PC-3 (cell line): ENCODE data around the gene NR1I3. TPM values are rescaled to one million over a fixed set of nuclear protein-coding genes. Genes with fewer than 3 reads are reported as not detected.
A peak's percentile ranks its signal among the peaks of the same experiment; 100 is the strongest.

Experiments
- ATAC-seq: fragments of 200-7000 bp; cut with Tn5 transposase; 2 replicates; pipeline ENCODE4 v1.9.1; 2020; ENCODE audit warnings: mild to moderate bottlenecking, moderate library complexity
- BruUV-seq: library from RNA; stranded (reverse); fragments of 400-500 nt; replicated peaks from 2 replicates; lab custom pipeline; 2021; lab: Mats Ljungman, UMichigan
- CTCF ChIA-PET: fragments of 300-600 bp; sonication (Branson Sonifier 250); formaldehyde crosslinking; loops from one replicate; lab custom pipeline; 2022; ENCODE audit warnings: antibody characterized with exemption; lab: Charles Lee
- POLR2A ChIA-PET: fragments of 300-600 bp; sonication (Branson Sonifier 250); formaldehyde crosslinking; loops from one replicate; lab custom pipeline; 2022; ENCODE audit warnings: antibody characterized with exemption; ENCODE audit not compliant: unreplicated experiment; lab: Charles Lee
- DNase-seq: peaks from one replicate; pipeline ENCODE4 v3.0.0-alpha.2; 2015
- H2AFZ ChIP-seq: fragments of 300-600 bp; sonication (generic); 2 replicates; pipeline ENCODE4 v1.6.0; 2016; ENCODE audit warnings: antibody characterized with exemption, low read length
- H3F3A ChIP-seq: fragments of 300-600 bp; sonication (generic); one replicate; pipeline ENCODE4 v1.6.0; 2017; ENCODE audit warnings: antibody characterized with exemption, low read length, control low read depth, mild to moderate bottlenecking; ENCODE audit not compliant: unreplicated experiment
- H3K27ac ChIP-seq: fragments of 300-600 bp; sonication (generic); 2 replicates; pipeline ENCODE4 v1.5.1; 2016; ENCODE audit warnings: mild to moderate bottlenecking, low read length
- H3K27me3 ChIP-seq: fragments of 300-600 bp; sonication (generic); 2 replicates; pipeline ENCODE4 v1.6.1; 2016; ENCODE audit warnings: low read length, mixed read lengths
- H3K36me3 ChIP-seq: fragments of 300-600 bp; sonication (generic); 2 replicates; pipeline ENCODE4 v1.6.1; 2016; ENCODE audit warnings: low read depth, mixed run types, low read length, mixed read lengths
- H3K4me1 ChIP-seq: fragments of 300-600 bp; sonication (generic); 2 replicates; pipeline ENCODE4 v1.5.1; 2016; ENCODE audit warnings: low read length; ENCODE audit not compliant: insufficient read depth
- H3K4me2 ChIP-seq: fragments of 300-600 bp; sonication (generic); 2 replicates; pipeline ENCODE4 v1.6.0; 2016; ENCODE audit warnings: low read length
- H3K4me3 ChIP-seq: fragments of 300-600 bp; sonication (generic); 2 replicates; pipeline ENCODE4 v1.5.1; 2016; ENCODE audit warnings: mild to moderate bottlenecking, low read length, mixed read lengths
- H3K79me2 ChIP-seq: fragments of 300-600 bp; sonication (generic); 2 replicates; pipeline ENCODE4 v1.6.1; 2017; ENCODE audit warnings: low read length, mixed read lengths
- H3K9ac ChIP-seq: fragments of 300-600 bp; sonication (generic); 2 replicates; pipeline ENCODE4 v1.6.0; 2016; ENCODE audit warnings: mild to moderate bottlenecking, low read length
- H3K9me2 ChIP-seq: fragments of 300-600 bp; sonication (generic); replicated peaks from 2 replicates; pipeline ENCODE4 v1.6.1; 2016; ENCODE audit warnings: mixed run types, low read length, mixed read lengths
- H3K9me3 ChIP-seq: fragments of 300-600 bp; sonication (generic); 2 replicates; pipeline ENCODE4 v1.6.1; 2016; ENCODE audit warnings: low read length, mixed read lengths
- H4K20me1 ChIP-seq: fragments of 300-600 bp; sonication (generic); 2 replicates; pipeline ENCODE4 v1.6.1; 2016; ENCODE audit warnings: low read length, mixed read lengths
- EZH2 ChIP-seq: fragments of 300-600 bp; sonication (generic); IDR thresholded peaks from one replicate; pipeline ENCODE4 v1.6.1; 2017; ENCODE audit warnings: antibody characterized with exemption, mild to moderate bottlenecking, low read length; ENCODE audit not compliant: unreplicated experiment
- EZH2phosphoT487 ChIP-seq: fragments of 300-600 bp; sonication (generic); IDR thresholded peaks from 2 replicates; pipeline ENCODE4 v1.6.1; 2018; ENCODE audit warnings: mild to moderate bottlenecking, antibody characterized with exemption, low read length, borderline replicate concordance
- intact Hi-C: fragments of 100-400 bp; cut with micrococcal nuclease; formaldehyde crosslinking; loops from 2 replicates; pipeline ENCODE4 v1.9.0; 2023
- total RNA-seq: library from RNA; depleted of rRNA; stranded (reverse); fragments of >200 nt; gene quantifications from 2 replicates; pipeline ENCODE4 v1.2.3, GENCODE V29; 2014
- TF ChIP-seq, protein P1 (sequence below): fragments of 300-600 bp; sonication (generic); conservative IDR thresholded peaks from 2 replicates; pipeline ENCODE4 v1.5.1; 2017; ENCODE audit warnings: antibody characterized with exemption, low read depth, mild to moderate bottlenecking, low read length

Gene NR1I3
- total RNA-seq, 1 experiment from 2014 or later, result not detected

DNA sequence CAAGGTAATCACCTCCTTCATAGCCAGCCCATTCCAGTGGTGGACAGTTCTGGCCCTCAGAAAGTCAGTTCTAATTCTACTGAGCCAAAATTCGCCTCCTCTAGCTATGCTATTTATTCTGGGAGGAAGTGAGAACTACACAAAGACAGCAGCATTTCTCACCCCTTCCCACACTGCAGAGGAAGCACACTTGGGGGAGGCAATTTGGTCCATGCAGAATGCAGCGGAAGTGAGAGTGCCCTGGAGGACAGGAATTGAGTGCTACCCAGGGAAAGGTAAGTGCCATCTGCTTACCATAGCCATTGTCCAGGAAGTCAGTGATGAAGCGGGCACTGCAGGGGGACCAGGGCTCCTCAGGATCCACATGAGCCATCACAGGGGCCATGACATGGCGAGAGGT is 42.8 kb downstream of the NR1I3 start:
- no peak overlapping the region for H3K9ac ChIP-seq
- no peaks in the 10 kb centered on the region for H3K79me2 ChIP-seq
- H3K4me3 ChIP-seq, result no peak overlapping the region
- BruUV-seq, result no TSS peak
- ChIA-PET POLR2A (no interaction called here), CTCF (interaction anchor here (1.6 kb wide), 1 partner anchor 30 kb away, joined by 8 read pairs; the partner anchor contains the start of gene TOMM40L)
- H4K20me1 ChIP-seq, result no peaks in the 10 kb centered on the region
- H3K27me3 ChIP-seq, result no peaks in the 10 kb centered on the region
- no peaks in the 10 kb centered on the region for H3K9me2 ChIP-seq
- no peaks in the 10 kb centered on the region for H3K36me3 ChIP-seq
- no peak for ATAC-seq
- H2AFZ ChIP-seq, result no peak overlapping the region
- intact Hi-C loops, result no loop called here
- H3K4me2 ChIP-seq, result no peak overlapping the region
- no peak for DNase-seq
- peaks cover 5% of the 10 kb centered on the region; the same call in 1 of the 2 replicates for H3K4me1 ChIP-seq
- H3K27ac ChIP-seq, result no peak overlapping the region
- no peaks in the 10 kb centered on the region for H3F3A ChIP-seq
- no peaks in the 10 kb centered on the region for H3K9me3 ChIP-seq
- TF ChIP-seq, protein P1, sequence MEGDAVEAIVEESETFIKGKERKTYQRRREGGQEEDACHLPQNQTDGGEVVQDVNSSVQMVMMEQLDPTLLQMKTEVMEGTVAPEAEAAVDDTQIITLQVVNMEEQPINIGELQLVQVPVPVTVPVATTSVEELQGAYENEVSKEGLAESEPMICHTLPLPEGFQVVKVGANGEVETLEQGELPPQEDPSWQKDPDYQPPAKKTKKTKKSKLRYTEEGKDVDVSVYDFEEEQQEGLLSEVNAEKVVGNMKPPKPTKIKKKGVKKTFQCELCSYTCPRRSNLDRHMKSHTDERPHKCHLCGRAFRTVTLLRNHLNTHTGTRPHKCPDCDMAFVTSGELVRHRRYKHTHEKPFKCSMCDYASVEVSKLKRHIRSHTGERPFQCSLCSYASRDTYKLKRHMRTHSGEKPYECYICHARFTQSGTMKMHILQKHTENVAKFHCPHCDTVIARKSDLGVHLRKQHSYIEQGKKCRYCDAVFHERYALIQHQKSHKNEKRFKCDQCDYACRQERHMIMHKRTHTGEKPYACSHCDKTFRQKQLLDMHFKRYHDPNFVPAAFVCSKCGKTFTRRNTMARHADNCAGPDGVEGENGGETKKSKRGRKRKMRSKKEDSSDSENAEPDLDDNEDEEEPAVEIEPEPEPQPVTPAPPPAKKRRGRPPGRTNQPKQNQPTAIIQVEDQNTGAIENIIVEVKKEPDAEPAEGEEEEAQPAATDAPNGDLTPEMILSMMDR, result no peak
- no peak for TF ChIP-seq EZH2
- TF ChIP-seq EZH2phosphoT487, result no peak

DNA sequence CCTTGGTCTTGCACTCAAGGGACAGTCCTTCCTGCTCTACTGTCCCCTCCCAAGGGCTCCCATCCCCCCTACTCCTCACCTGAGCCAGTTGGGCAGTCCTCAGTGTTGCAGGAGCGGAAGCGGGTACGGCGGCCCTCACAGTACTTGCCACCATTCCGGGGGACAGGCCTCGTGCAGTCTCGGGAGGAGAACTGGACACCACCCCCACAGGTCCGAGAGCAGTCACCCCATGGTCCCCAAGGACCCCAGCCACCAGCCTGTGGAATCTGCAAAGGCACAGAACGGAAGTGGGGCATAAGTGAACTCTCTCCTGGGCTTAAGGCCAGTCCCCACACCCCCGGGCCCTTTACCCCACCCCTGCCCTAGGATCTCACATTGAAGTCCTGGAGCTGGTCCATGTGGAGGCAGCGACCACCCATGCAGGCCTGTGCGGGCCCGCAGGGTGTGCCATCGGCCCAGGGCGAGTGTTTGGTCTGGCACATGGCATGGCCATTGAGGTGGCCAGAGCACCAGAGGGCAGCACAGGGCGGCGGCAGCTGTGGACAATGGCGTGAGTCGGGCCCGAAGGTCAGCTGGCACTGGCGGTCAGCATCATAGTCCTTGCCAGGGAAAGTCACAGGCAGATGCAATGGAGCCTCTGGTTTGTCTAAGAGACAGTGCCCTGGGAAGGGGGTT is 44.3 kb downstream of the NR1I3 start:
- ATAC-seq, result peak; percentile 34
- H3K4me1 ChIP-seq, result peaks cover 5% of the 10 kb centered on the region; the same call in 1 of the 2 replicates
- H3K9me2 ChIP-seq, result no peaks in the 10 kb centered on the region
- no peak for DNase-seq
- no peaks in the 10 kb centered on the region for H4K20me1 ChIP-seq
- no peaks in the 10 kb centered on the region for H3K9me3 ChIP-seq
- ChIA-PET POLR2A (no interaction called here), CTCF (interaction anchor here (0.8 to 1.6 kb wide), 3 partner anchors 27 to 181 kb away, joined by 3 to 8 read pairs (median 5); partner anchors contain the start of gene TOMM40L)
- no peak overlapping the region for H3K9ac ChIP-seq
- TF ChIP-seq, protein P1, result peak; percentile 19; the same call in 1 of the 2 replicates
- no peak for TF ChIP-seq EZH2phosphoT487
- no peaks in the 10 kb centered on the region for H3K36me3 ChIP-seq
- H3K27me3 ChIP-seq, result no peaks in the 10 kb centered on the region
- no peak overlapping the region for H3K4me3 ChIP-seq
- H3K27ac ChIP-seq, result no peak overlapping the region
- intact Hi-C loops, result no loop called here
- H3F3A ChIP-seq, result no peaks in the 10 kb centered on the region
- no peaks in the 10 kb centered on the region for H3K79me2 ChIP-seq
- H2AFZ ChIP-seq, result peak overlapping the region; percentile 28; the same call in 1 of the 2 replicates
- no TSS peak for BruUV-seq
- H3K4me2 ChIP-seq, result no peak overlapping the region
